Caco-2 (cell line): ENCODE measurements around the gene SRSF2. TPM values are rescaled to one million over a fixed set of nuclear protein-coding genes. Genes with fewer than 3 reads are reported as not detected.

Experiments used
- BruUV-seq: library from RNA; stranded (reverse); fragments of 400-500 nt; replicated peaks from 2 replicates; lab custom pipeline; 2021; lab: Mats Ljungman, UMichigan
- CTCF ChIA-PET: fragments of 300-600 bp; sonication (Branson Sonifier 250); formaldehyde crosslinking; loops from one replicate; lab custom pipeline; 2022; ENCODE audit warnings: antibody characterized with exemption; lab: Charles Lee
- POLR2A ChIA-PET: fragments of 300-600 bp; sonication (Branson Sonifier 250); formaldehyde crosslinking; loops from one replicate; lab custom pipeline; 2022; ENCODE audit warnings: antibody characterized with exemption; lab: Charles Lee
- DNase-seq, 2 experiments: peaks; one replicate each; pipeline versions ENCODE4 v3.0.0 to v3.0.0-alpha.2; 2020 to 2022
- H3K27me3 ChIP-seq: replicated peaks from 2 replicates; pipeline ENCODE4 v1.6.0; 2011; ENCODE audit warnings: low read length; ENCODE audit not compliant: control insufficient read depth, insufficient read depth
- H3K36me3 ChIP-seq: 2 replicates; pipeline ENCODE4 v1.5.1; 2011; ENCODE audit warnings: low read length; ENCODE audit not compliant: control insufficient read depth, insufficient read depth
- H3K4me1 ChIP-seq: fragments of 250-450 bp; sonication (Bioruptor Pico); 2 replicates; pipeline ENCODE4 v1.5.1; 2020; ENCODE audit warnings: mild to moderate bottlenecking
- H3K4me3 ChIP-seq: 2 replicates; pipeline ENCODE4 v1.5.1; 2011; ENCODE audit warnings: low read depth, mild to moderate bottlenecking, control low read depth, low read length
- H3K9me3 ChIP-seq: fragments of 250-450 bp; sonication (Bioruptor Pico); 2 replicates; pipeline ENCODE4 v1.5.1; 2020; ENCODE audit warnings: mild to moderate bottlenecking, moderate library complexity
- H3K27ac Mint-ChIP-seq: one replicate; pipeline ENCODE4 v1.8.0; 2022; ENCODE audit warnings: mixed read lengths; ENCODE audit not compliant: unreplicated experiment
- H3K27me3 Mint-ChIP-seq: one replicate; pipeline ENCODE4 v1.8.0; 2022; ENCODE audit warnings: mixed read lengths; ENCODE audit not compliant: insufficient read depth, unreplicated experiment
- H3K36me3 Mint-ChIP-seq: one replicate; pipeline ENCODE4 v1.8.0; 2022; ENCODE audit warnings: mild to moderate bottlenecking, mixed read lengths; ENCODE audit not compliant: insufficient read depth, unreplicated experiment
- H3K4me1 Mint-ChIP-seq: one replicate; pipeline ENCODE4 v1.8.0; 2022; ENCODE audit warnings: low read depth, mixed read lengths; ENCODE audit not compliant: unreplicated experiment
- H3K4me3 Mint-ChIP-seq: one replicate; pipeline ENCODE4 v1.8.0; 2022; ENCODE audit warnings: mild to moderate bottlenecking, moderate library complexity, mixed read lengths; ENCODE audit not compliant: unreplicated experiment
- H3K9me3 Mint-ChIP-seq: one replicate; pipeline ENCODE4 v1.8.0; 2022; ENCODE audit warnings: mixed read lengths; ENCODE audit not compliant: unreplicated experiment
- intact Hi-C: fragments of 100-400 bp; cut with micrococcal nuclease; formaldehyde crosslinking; loops from one replicate; pipeline ENCODE4 v1.10.0; 2022; ENCODE audit not compliant: unreplicated experiment
- total RNA-seq: library from RNA; stranded (reverse); gene quantifications from 2 replicates; pipeline ENCODE4 v1.2.3, GENCODE V29; 2022
- TF ChIP-seq, protein P1 (sequence below), 2 experiments: fragments of 200-600 bp in 1 of 2; IDR thresholded peaks; 1 replicate in 1 of 2; 2 replicates in 1 of 2; pipeline versions ENCODE4 v1.5.1 to v1.8.0; 2011 to 2022; ENCODE audit warnings: antibody characterized with exemption in 1 of 2, control low read depth in 1 of 2, inconsistent platforms in 1 of 2, low read depth in 1 of 2, low read length in 1 of 2, mild to moderate bottlenecking in 1 of 2, moderate library complexity in 1 of 2; ENCODE audit not compliant: insufficient read depth in 1 of 2, severe bottlenecking in 1 of 2, unreplicated experiment in 1 of 2

Gene SRSF2
- total RNA-seq, 1 experiment from 2014 or later, result 356 TPM

- Mint-ChIP-seq H3K27me3 (no peaks in the 10 kb centered on the region), H3K27ac (peak overlapping the region; percentile 84), H3K36me3 (peaks cover 93% of the 10 kb centered on the region), H3K4me3 (peak overlapping the region; percentile 90), H3K9me3 (no peaks in the 10 kb centered on the region), H3K4me1 (no peaks in the 10 kb centered on the region)
- TF ChIP-seq, protein P1, sequence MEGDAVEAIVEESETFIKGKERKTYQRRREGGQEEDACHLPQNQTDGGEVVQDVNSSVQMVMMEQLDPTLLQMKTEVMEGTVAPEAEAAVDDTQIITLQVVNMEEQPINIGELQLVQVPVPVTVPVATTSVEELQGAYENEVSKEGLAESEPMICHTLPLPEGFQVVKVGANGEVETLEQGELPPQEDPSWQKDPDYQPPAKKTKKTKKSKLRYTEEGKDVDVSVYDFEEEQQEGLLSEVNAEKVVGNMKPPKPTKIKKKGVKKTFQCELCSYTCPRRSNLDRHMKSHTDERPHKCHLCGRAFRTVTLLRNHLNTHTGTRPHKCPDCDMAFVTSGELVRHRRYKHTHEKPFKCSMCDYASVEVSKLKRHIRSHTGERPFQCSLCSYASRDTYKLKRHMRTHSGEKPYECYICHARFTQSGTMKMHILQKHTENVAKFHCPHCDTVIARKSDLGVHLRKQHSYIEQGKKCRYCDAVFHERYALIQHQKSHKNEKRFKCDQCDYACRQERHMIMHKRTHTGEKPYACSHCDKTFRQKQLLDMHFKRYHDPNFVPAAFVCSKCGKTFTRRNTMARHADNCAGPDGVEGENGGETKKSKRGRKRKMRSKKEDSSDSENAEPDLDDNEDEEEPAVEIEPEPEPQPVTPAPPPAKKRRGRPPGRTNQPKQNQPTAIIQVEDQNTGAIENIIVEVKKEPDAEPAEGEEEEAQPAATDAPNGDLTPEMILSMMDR (IDR thresholded peaks at IDR 0.05; ENCODE audit: insufficient read depth in 1 of 2, low read depth in 1 of 2, low read length in 1 of 2, severe bottlenecking in 1 of 2, unreplicated experiment in 1 of 2), result no peak
- peaks cover 3% of the 10 kb centered on the region for H3K36me3 ChIP-seq
- H3K4me1 ChIP-seq, result peaks cover 7% of the 10 kb centered on the region; the same call in 1 of the 2 replicates
- peak overlapping the region; percentile 85 for H3K4me3 ChIP-seq
- BruUV-seq, result no TSS peak
- DNase-seq, result no peak
- no peaks in the 10 kb centered on the region for H3K27me3 ChIP-seq
- no peaks in the 10 kb centered on the region for H3K9me3 ChIP-seq
- CTCF ChIA-PET, result interaction anchor here (1.1 to 1.7 kb wide), 4 partner anchors 8 to 171 kb away, joined by 3 to 7 read pairs (median 4); partner anchors contain the start of gene MFSD11
- intact Hi-C loops, result no loop called here
- POLR2A ChIA-PET, result interaction anchor here (0.6 to 1.6 kb wide), 6 partner anchors 9 to 251 kb away, joined by 3 to 9 read pairs (median 3); partner anchors contain the start of gene MFSD11
These were observed 9.2 kb downstream of the SRSF2 start for GRCh38 chr17:76727745-76728456.

DNA sequence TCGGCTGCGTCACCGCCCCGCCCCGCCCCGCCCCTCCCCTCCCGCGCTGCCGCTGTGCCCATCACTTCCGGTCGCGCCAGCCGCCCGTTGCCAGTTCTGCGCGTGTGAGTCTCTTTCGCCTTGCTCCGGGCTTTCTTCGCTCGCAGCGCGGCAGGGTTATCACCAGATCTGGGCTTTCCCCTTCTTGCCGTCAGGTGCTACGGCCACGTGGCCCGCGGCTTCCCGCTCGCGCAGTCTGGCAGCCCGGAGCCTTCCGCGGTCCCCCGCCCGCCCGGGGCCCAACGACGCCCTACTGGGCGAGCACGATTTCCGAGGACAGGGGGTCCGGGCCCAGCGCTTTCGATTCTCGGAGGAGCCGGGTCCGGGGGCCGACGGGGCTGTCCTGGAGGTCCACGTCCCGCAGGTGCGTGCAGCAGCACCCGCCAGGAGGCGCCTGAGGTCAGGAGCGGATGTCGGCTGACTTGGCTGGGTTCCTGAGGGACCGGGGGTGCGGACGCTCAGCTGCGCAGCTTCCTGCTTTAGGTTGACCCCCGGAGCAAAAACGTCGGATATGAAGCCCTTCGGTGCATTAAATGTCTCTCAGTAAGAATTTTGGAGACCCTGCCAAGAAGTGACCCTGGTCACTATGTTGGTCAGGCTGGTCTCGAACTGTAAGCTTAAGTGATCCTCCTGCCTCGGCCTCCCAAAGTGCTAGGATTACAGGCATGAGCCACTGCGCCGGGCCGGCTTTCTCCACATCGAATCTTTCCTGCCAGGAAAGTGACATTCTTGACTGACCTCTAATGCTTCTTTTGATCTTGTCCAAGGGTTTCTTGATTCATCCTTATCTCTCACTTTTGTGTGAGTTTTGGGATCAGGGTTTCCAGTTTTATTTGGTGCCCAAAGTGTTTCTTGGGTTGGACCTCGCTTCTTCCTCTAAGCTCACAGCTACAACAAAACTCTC, 10.1 kb downstream of the SRSF2 start, which contains the start of gene METTL23:
TSS of gene METTL23 (plus strand) at position 64 of the 943 bp plus-strand sequence. CDS start 2,872 bp downstream, outside the sequence.
- Histone ChIP-seq H3K4me1 (peaks cover 7% of the 10 kb centered on the region; the same call in 1 of the 2 replicates), H3K9me3 (no peaks in the 10 kb centered on the region), H3K4me3 (peak within 1 kb of the TSS; percentile 85), H3K27me3 (no peaks in the 10 kb centered on the region), H3K36me3 (peaks cover 3% of the 10 kb centered on the region)
- peak within 1 kb of the TSS; percentile 90 for H3K4me3 Mint-ChIP-seq
- DNase-seq, result peak; percentile 83 to 86
- intact Hi-C loops, result loop anchor here (1.0 kb wide), 1 partner anchor 340 kb away; no protein-coding TSS in a partner anchor
- peak within 1 kb of the TSS; percentile 84 for H3K27ac Mint-ChIP-seq
- TF ChIP-seq, protein P1 (IDR thresholded peaks at IDR 0.05; ENCODE audit: insufficient read depth in 1 of 2, low read depth in 1 of 2, low read length in 1 of 2, severe bottlenecking in 1 of 2, unreplicated experiment in 1 of 2), result peak; percentile 81 to 89
- no peaks in the 10 kb centered on the region for H3K4me1 Mint-ChIP-seq
- H3K27me3 Mint-ChIP-seq, result no peaks in the 10 kb centered on the region
- H3K9me3 Mint-ChIP-seq, result no peaks in the 10 kb centered on the region
- POLR2A ChIA-PET, result interaction anchor here (0.6 to 1.6 kb wide), 6 partner anchors 9 to 170 kb away, joined by 3 to 9 read pairs (median 3); partner anchors contain the start of gene MFSD11
- peaks cover 92% of the 10 kb centered on the region for H3K36me3 Mint-ChIP-seq
- BruUV-seq, result TSS peak; percentile 70
- CTCF ChIA-PET, result interaction anchor here (0.6 to 1.7 kb wide), 6 partner anchors 9 to 169 kb away, joined by 3 to 7 read pairs (median 4); partner anchors contain the start of gene MFSD11
